Measurements from ENCODE around the gene SNW1.
"Not testable (repeated sequence)": the region's sequence is repeated elsewhere in the genome, so short reads cannot be mapped to it uniquely, and the experiment has no call there.

Gene SNW1

GRCh38 chr14:77747425-77747824 is 13.5 kb downstream of the SNW1 start:
- DNase-seq (ENCODE audit: low read depth) = not testable (repeated sequence)

- DNase-seq (ENCODE audit: low read depth) = no peak
Observed at GRCh38 chr14:77746064-77746702, 14.8 kb downstream of the SNW1 start.

- no peak for DNase-seq (ENCODE audit: low read depth)
Observed at GRCh38 chr14:77741438-77741837, 19.5 kb downstream of the SNW1 start.

- DNase-seq (ENCODE audit: low read depth) = no peak
Observed at GRCh38 chr14:77738559-77739250, 22.3 kb downstream of the SNW1 start.

GRCh38 chr14:77730976-77731497 is 29.9 kb downstream of the SNW1 start:
- DNase-seq (ENCODE audit: low read depth) = no peak

GRCh38 chr14:77722301-77722700 is 38.7 kb downstream of the SNW1 start:
- DNase-seq (ENCODE audit: low read depth) = no peak

- DNase-seq (ENCODE audit: low read depth) = no peak
Observed at GRCh38 chr14:77721437-77721836, 39.5 kb downstream of the SNW1 start.

- DNase-seq (ENCODE audit: low read depth) = no peak
Observed at GRCh38 chr14:77717608-77718305, 43.2 kb downstream of the SNW1 start.

GRCh38 chr14:77714926-77715325 is 46.0 kb downstream of the SNW1 start:
- DNase-seq (ENCODE audit: low read depth) = no peak

- no peak for DNase-seq (ENCODE audit: low read depth)
Observed at GRCh38 chr14:77710364-77710763, 50.6 kb downstream of the SNW1 start.

- no peak for DNase-seq (ENCODE audit: low read depth)
Observed at GRCh38 chr14:77709412-77709811, 51.5 kb downstream of the SNW1 start.

GRCh38 chr14:77708749-77709148 is 52.2 kb downstream of the SNW1 start:
- no peak for DNase-seq (ENCODE audit: low read depth)

GRCh38 chr14:77707724-77708408 is 53.1 kb downstream of the SNW1 start, which contains the start of the genes ALKBH1 and SLIRP:
Gene ALKBH1, minus strand, starts transcription at chr14:77708023. Its CDS starts 19 bp downstream, at chr14:77708004.
Gene SLIRP, plus strand, starts transcription at chr14:77708103. Its CDS starts 9 bp downstream, at chr14:77708112.
- DNase-seq (ENCODE audit: low read depth) = peak; percentile 82

GRCh38 chr14:77707355-77707723 is 53.6 kb downstream of the SNW1 start:
- DNase-seq (ENCODE audit: low read depth) = no peak

GRCh38 chr14:77691259-77691658 is 69.7 kb downstream of the SNW1 start:
- no peak for DNase-seq (ENCODE audit: low read depth)

GRCh38 chr14:77682158-77682553 is 78.8 kb downstream of the SNW1 start:
- no peak for DNase-seq (ENCODE audit: low read depth)

- DNase-seq (ENCODE audit: low read depth) = no peak
Observed at GRCh38 chr14:77681196-77682157, 79.5 kb downstream of the SNW1 start.

GRCh38 chr14:77674931-77675330 is 86.0 kb downstream of the SNW1 start:
- DNase-seq (ENCODE audit: low read depth) = no peak

GRCh38 chr14:77673193-77673592 is 87.8 kb downstream of the SNW1 start:
- DNase-seq (ENCODE audit: low read depth) = no peak
